NCI-H446 (cell line): ENCODE results near the gene POLR2E.
A peak's percentile ranks its signal among the peaks of the same experiment; 100 is the strongest.

Source experiments
- DNase-seq, 2 experiments: peaks; one replicate each; lab custom pipeline; 2025; lab: John Stamatoyannopoulos, UW

Gene POLR2E

DNA sequence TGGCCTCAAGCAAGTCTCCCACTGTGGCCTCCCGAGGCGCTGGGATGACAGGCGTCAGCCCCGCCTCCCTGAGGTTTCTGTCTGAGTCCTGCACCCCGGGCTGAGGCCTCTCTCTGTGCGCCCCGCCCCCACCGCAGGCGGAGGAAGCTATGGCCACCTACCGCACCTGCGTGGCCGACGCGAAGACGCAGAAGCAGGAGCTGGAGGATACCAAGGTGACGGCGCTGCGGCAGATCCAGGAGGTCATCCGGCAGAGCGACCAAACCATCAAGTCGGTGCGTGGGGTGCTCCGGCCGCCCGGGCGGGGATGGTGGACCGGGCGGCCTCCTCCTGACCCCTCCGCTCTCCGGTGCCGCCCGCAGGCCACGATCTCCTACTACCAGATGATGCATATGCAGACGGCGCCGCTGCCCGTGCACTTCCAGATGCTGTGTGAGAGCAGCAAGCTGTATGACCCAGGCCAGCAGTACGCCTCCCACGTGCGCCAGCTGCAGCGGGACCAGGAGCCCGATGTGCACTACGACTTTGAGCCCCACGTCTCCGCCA, 15.5 kb downstream of the POLR2E start:
- DNase-seq = no peak

DNA sequence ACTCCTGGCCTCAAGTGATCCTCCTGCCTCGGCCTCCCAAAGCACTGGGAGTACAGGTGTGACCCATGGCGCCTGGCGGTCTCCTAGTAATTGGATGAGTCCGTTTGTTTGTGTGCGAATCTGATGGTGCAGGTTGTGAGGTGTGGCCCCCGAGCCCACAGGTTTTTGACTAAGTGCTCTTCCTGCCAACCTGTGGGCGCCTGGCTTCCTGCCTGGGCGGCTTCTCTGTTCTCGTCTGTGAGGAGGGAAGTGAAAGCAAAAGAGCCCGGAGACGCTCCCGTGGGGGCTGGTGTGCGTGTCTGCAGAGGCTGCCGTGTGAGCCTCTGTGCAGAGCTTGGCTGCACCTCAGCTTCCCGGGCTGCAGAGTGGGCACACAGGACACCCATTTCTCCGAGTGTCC, 18.2 kb downstream of the POLR2E start:
- no peak for DNase-seq

DNA sequence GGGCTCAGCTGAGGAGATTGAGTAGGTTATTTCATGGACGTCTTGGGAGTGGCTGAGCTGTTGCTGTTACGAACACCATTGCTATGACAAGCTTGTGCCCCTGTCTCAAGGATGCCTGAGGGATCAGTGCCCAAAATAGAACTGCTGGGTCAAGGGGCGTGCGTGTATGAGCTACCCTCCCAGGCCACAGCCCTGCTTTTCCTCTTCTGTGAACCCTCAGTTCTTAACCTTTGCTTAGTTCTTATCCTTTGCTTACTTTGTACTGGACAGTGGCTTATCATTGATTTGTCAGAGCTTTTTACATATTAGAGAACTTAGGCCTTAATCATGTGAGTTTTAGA, 19.2 kb downstream of the POLR2E start:
- DNase-seq = no peak

DNA sequence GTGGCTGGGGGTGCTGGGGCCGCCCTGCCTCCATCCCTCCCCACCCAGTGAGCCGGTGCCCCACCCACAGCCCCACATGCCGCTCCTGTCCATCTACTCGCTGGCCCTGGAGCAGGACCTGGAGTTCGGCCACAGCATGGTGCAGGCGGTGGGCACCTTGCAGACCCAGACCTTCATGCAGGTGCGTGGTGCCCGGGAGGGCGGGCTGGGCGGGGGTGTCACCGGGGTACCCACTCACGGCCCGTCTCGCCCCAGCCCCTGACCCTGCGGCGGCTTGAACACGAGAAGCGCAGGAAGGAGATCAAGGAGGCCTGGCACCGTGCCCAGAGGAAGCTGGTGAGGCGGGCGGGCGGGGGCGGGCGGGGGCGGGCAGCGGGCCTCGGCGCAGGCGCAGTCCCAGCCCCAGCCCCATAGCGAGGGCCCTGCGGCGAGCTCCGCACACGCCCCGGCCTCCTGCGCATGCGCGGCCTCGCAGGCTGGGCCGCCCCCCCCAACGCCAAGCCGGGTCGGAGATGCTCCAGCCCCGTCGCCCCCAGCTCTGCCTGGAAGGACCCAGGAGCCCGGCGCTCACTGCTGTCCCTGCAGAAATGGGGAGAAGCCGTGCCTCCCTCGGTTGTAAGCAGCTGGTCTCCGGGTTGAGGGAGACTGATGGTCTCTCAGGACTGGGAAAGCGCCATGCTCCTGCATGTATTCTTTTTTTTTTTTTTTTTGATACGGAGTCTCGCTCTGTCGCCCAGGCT, 20.5 kb downstream of the POLR2E start:
- peak; percentile 86 to 97 for DNase-seq

DNA sequence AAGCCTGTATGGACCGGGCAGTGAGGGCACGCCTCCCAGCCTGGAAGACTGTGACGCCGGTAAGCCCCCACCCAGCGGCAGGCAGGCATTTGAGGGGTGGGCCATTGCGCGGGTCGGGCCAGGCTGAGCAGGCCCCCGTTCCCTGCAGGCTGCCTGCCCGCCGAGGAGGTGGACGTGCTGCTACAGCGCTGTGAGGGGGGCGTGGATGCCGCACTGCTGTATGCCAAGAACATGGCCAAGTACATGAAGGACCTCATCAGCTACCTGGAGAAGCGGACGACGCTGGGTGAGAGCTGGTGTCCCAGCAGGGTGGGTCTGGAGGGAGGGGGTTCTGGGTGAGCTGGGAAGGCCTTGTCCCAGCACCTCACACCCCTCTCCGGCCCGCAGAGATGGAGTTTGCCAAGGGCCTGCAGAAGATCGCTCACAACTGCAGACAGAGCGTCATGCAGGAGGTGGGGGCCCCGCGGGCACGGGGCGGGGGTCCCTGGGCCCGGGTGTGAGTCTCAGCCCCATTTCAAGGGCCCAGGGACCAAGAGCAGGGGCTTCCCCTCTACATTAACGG, 21.1 kb downstream of the POLR2E start:
- DNase-seq = no peak

DNA sequence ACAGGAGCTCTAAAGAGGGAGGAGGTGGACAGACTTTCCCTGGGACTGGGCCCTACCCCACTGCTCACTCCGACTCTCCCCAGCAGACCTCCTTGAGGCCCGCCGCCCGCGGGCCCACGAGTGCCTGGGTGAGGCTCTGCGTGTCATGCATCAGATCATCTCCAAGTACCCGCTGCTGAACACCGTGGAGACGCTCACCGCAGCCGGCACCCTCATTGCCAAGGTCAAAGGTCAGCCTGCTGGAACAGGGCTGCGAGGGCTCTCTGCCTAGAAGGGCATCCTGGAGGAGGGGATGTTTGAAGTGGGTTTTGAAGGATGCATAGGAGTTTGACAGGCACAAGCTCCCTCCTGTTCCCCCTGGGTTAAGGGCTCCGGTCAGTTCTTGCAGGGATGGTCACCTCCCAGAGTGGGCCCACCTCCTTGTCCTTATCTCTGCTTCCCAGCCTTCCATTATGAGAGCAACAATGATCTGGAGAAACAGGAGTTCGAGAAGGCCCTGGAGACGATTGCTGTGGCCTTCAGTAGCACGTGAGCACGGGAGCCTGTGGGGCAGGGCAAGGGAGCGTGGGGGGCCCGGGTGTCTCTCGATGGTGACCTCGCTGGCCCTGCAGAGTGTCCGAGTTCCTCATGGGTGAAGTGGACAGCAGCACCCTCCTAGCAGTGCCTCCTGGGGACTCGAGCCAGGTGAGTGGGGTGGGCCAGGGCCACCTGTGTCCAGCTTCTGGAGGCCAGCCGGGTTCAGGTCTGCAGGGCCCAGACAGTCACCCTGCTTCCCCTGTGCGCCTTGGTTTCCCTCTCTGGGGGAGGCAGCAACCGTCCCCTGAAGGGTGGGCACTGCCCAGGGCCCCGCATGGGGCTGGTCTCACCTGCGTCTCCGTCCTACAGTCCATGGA, 21.9 kb downstream of the POLR2E start:
- DNase-seq = no peak

DNA sequence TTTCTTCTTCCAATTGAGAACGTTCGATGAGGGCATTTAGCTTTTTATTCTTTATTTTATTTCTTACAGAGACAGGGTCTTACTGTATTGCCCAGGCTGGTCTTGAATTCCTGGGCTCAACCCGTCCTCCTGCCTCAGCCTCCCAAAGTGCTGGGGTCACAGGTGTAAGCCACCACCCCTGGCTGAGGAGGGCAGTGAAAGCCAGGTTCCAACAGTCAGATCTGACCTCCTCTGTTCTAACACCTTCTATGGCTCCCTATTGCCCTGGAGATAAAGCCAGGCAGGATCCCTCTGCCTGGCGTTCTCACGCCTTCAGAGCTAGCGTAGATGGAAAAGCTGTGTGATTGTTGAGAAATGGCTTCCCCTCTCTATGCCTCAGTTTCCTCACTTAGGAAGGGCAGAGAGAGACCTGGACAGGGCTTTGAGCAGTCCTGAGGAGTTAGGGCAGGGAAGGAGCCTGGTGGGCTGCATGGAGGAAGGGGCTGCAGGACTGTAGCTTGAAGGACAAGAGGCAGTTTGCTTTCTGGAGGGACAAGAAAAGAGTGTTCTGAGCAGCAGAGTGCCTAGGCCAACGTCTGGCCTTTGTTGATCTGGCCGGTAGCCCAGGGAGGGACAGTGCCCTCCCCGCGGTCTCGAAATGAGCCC, 22.7 kb downstream of the POLR2E start:
- no peak for DNase-seq

DNA sequence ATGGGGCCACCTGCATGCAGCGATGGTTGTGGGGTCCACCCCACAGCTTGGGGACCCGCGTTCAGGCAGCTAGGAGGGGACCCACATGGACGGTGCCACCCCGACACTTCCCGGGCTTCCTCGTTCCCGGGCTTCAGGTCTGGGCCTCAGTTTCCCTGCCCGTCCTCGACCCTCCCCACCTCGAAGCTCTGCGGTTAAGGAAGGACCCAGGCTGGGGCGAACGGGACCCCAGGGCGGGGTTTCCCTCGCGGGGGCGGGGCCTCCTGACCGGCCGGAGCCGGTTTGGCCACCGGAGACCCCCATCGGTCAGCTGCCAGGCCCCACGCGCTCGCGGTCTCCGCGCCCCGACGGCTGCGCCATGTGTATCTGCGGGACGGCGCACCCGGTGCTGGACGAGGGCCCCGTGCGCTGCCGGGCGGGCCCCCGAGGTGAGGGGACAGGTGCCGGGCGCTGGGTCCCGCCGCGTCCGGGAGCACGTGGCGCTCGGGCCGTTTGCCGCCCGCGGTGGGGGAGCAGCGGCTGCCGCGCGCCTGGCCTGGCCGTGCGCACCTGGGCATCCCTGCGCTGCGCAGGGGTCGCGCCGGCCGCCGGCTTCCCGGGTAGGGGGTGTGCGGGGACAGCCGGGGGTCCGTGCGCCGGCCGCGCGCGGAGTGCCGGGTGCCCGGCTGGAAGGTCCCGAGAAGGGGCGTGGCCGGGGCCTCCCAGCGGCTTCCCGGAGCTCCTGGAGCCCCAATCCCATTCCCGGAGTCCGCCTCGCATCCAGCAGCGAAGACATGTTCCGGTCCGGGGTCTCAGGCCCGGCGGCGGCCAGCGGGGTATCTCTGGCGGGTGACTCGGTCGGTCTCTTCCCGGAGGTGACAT, 24.0 kb downstream of the POLR2E start:
- peak in 1 of 2 experiments; percentile 49 for DNase-seq

DNA sequence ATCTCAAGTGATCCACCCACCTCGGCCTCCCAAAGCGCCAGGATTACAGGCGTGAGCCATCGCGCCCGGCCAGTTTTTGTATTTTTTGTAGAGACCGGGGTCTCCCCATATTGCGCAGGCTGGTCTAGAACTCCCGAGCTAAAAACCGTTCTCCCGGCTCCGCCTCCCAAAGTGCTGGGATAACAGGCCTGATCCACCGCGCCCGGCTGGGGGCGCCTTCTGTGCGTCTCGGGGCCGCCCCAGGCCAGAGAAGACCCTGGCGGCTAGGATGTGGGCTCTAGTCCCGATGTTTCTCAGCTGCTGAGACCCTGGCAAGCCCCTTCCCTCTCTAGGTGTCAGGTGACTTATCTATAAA, 24.6 kb downstream of the POLR2E start:
- DNase-seq = no peak

DNA sequence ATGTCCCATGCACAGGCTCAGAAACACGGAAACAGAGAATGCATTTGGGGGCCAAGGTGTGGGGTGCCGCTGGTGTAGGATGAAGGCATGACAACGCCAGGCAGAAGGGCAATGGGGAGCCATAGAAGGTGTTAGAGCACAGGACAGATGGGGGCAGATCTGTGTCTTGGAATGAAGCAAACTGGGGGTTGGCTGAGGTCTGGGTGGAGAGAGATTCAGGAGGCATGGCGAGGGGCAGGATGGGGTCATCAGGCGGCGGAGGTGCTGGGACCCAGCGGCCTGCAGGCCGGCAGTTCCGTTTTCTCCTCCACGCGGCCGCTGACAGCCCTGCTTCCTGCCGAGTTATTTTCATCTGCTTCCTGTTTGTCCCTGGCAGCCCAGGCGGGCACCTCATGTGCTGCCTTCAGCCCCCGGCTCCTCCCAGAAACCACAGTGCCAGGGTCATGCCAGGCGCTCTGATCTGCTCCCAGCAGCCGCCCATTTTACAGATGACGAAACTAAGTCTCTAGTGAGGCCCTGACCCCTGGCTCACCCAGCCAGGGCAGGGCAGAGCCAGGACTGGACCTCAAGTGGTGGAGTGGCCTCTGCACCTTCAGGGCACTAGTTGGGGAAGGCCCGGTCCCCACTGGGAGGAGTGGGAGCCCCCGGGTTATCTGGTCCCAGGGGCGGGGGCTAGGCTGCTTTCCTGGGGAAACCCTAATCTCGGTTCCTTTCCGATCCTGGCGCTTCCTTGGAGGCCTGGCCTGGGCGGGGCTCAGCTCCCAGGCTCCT, 26.0 kb downstream of the POLR2E start:
- DNase-seq = no peak

DNA sequence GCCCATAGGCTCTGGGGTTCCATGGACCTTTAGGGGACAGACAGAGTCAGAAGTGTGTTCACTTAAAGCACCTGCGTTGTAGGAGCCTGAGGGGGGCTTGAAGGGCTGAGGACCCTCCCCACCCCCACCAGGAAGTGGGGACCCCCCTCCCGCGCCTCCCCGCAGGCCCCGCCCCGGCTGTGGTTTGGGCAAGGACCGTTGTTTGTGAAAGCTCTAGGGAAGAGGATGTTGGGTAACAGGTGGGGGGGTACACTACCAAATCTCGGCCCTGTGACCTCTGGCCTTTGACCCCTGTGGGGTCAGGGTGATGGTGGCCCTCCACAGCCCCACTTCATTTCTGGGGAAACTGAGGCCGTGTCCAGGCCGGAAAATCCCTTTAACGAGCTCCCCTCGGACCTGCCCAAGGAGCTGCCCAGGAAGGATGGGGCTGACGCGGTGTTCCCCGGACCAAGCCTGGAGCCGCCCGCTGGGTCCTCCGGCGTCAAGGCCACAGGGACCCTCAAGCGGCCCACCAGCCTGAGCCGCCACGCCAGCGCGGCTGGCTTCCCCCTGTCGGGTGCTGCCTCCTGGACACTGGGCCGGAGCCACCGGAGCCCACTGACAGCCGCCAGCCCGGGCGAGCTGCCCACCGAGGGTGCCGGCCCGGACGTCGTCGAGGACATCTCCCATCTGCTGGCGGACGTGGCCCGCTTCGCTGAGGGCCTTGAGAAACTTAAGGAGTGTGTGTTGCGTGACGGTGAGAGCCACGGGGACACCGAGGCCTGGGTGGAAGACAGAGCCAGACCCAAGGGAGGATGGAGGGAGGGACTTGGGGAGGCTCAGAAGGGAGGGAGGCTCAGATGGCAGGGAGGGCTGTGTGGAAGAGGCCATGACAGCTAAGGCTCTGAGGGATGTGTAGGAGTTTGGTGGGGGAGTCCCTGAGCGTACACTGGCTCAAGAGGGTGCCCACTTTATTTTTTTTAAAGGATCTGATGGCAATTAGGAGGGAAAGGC, 26.9 kb downstream of the POLR2E start:
- no peak for DNase-seq

DNA sequence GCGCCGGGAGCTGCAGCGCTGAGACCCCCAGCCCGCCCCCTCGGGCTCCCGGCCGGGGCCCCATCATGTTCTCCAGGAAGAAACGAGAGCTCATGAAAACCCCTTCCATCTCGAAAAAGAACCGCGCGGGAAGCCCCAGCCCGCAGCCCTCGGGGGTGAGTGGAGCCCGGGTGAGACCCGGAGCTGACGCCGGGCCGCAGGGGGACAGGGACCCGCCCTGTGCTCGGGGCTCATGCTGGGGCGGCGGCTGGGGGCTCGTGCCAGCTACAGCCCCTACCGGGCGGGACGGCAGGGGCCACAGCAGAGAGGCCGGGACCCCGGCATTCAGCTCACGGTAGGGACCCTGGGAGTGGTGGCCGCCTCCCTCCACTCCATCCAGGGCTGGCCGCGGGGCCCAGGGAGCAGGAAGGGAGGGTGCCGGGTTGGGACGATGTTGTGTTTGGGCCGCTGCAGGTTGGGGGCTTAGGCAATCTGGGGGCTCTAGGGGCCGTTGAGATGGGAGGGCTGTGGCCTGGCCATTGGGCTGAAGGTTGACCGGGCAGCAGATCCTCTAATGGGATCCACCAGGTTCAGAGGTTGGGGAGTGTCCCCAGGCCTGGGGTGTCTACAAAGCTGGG, 27.7 kb downstream of the POLR2E start:
- no peak for DNase-seq

DNA sequence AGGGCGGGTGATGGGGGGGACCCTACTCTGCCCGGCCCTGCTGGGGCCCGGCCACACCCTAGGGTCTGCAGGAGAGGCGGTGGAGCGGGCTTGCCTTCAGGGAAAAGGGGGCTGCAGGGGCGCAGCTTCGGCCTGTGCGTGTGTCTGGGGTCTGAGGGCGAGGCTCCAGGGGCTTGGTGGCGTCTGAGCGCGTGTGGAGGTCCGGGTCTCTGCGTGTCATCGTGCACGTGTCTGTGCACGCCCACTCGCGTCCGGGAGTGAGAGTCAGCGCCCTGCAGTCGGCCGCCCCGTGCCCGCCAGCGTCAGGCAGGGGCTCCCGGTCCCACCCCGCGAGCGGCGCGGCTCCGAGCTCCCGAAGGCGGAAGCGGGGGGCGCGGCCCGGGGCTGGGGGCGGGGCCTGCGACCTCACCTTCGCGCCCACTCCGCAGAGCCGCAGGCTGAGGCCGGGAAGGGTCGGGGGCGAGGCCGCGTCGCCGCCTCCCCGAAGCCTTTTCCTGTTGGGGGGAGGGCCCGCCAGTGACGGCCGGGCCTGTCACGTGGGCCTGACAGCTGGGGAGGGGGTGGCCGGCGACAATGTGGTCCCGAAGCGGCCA, 28.3 kb downstream of the POLR2E start, which contains the start of gene ARHGAP45:
TSS of gene ARHGAP45 (plus strand) at position 420 of the 593 bp plus-strand sequence. CDS start 239 bp downstream, outside the sequence.
- peak in 1 of 2 experiments; percentile 40 for DNase-seq

DNA sequence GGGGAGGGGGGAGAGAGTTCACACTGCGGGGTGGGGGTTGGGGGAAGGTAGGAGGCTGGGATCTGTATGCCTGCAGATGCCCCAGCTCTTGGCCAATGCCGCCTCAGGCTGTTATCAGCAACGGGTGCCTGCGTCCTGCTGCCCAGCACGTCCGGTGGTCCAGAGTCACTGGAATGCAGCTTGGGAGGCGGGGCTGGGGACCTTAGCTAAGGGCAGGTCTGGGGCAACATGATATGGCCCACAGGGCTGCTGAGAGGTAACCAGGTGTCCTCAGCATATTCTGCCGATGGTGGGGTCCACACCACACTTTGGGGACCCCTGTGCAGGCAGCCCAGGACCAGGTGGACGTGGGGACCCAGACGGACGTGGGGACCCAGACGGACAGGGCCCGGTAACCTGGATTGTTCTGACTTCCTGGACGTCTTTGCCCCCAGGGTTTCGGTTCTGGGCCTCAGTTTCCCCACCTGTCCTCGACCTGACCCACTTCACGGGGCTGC, 28.9 kb downstream of the POLR2E start:
- DNase-seq = no peak

DNA sequence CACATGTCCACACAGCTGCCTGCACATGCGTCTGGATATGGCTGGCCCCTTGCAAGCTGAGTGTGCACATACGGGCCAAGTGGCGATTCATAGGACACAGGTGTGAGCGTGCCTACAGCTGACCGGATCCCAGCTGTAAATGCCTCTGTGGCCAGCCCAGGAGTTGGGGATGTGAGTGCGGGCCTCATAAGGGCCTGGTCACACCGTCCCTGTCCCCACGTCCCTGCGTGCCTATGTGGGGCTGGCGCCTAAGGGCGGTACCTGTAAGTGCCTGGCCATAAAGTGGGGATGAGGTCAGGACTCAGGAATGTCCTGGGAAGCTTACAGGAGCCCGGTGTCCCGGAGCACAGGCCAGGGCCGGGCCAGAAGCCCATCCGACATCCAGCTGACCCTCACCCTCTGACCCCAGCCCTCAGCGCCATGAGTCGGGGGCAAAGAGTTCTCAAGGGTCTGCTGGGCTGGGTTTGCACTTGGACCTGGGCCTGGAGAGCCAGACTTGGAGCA, 29.5 kb downstream of the POLR2E start:
- DNase-seq = no peak

DNA sequence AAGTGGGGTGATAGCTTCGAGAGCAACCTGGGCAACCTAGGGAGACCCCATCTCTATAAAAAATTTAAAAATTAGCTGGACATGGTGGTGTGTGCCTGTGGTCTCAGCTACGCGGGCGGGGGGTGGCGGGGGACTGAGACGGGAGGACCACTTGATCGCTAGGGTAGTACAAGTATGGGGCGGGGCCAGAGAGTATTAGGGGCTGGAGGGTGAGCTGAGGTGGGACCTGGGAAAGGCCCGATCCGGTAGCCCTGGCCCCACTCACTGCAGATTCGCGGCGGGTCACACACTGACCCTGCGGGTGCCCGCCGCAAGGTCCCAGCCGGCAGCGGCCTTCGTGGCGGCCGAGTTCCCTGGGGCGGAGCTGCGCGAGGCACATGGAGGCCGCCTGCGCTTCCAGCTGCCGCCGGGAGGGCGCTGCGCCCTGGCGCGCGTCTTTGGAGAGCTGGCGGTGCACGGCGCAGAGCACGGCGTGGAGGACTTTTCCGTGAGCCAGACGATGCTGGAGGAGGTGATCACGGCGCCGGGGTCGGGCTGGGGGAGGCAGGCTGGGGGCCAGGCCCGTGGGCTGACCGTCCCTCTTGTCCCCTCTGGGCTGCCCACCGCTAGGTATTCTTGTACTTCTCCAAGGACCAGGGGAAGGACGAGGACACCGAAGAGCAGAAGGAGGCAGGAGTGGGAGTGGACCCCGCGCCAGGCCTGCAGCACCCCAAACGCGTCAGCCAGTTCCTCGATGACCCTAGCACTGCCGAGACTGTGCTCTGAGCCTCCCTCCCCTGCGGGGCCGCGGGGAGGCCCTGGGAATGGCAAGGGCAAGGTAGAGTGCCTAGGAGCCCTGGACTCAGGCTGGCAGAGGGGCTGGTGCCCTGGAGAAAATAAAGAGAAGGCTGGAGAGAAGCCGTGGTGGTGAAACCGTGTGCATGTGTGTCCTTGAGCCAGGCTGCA, 30.2 kb downstream of the POLR2E start:
- DNase-seq = peak in 1 of 2 experiments; percentile 65
